Keratinocyte (primary cell): Measurements from ENCODE around the gene HERC2.

Experiments
- CTCF ChIP-seq, 3 experiments: IDR thresholded peaks in 1 of 3; conservative IDR thresholded peaks in 1 of 3; optimal IDR thresholded peaks in 1 of 3; 2 replicates in 2 of 3; 3 replicates in 1 of 3; pipeline versions ENCODE3 to v1.5.1; 2011; ENCODE audit warnings: low read length in 3 of 3, mild to moderate bottlenecking in 3 of 3, moderate library complexity in 2 of 3, control low read depth in 1 of 3, inconsistent platforms in 1 of 3; ENCODE audit not compliant: insufficient read depth in 2 of 3; ENCODE audit errors: extremely low read depth in 1 of 3
- EZH2 ChIP-seq: IDR thresholded peaks from one replicate; pipeline ENCODE4 v1.6.1; 2012; ENCODE audit warnings: inconsistent platforms, mild to moderate bottlenecking, low read length, moderate library complexity

GRCh38 chr15:28133281-28133680 is 188.7 kb downstream of the HERC2 start:
- TF ChIP-seq CTCF (optimal IDR thresholded peaks at IDR 0.05 in 1 of 3, IDR thresholded peaks at IDR 0.05 in 1 of 3, conservative IDR thresholded peaks at IDR 0.05 in 1 of 3; ENCODE audit: extremely low read depth in 1 of 3, insufficient read depth in 2 of 3, low read length in 3 of 3): no peak
- no peak for TF ChIP-seq EZH2
